ENCODE measurements around the gene SERTAD3. TPM values are rescaled to one million over a fixed set of nuclear protein-coding genes. Genes with fewer than 3 reads are reported as not detected.
"Not testable (repeated sequence)": the region's sequence is repeated elsewhere in the genome, so short reads cannot be mapped to it uniquely, and the experiment has no call there.

SERTAD3 gene
- total RNA-seq, 1 donor from 2014 or later, result 33.7 TPM

GRCh38 chr19:40438284-40438683 lies 5.9 kb downstream of the SERTAD3 start:
- Mint-ChIP-seq H3K9me3 (no peaks in the 10 kb centered on the region), H3K4me3 (no peak overlapping the region), H3K27ac (no peak overlapping the region), H3K4me1 (ENCODE audit: unreplicated experiment) (peaks cover 25% of the 10 kb centered on the region), H3K27me3 (no peaks in the 10 kb centered on the region), H3K36me3 (peaks cover 12% of the 10 kb centered on the region)
- no peak for DNase-seq (ENCODE audit: extremely low spot score, unreplicated experiment)
- no peak for TF ChIP-seq CTCF (conservative IDR thresholded peaks at IDR 0.05)

DNA sequence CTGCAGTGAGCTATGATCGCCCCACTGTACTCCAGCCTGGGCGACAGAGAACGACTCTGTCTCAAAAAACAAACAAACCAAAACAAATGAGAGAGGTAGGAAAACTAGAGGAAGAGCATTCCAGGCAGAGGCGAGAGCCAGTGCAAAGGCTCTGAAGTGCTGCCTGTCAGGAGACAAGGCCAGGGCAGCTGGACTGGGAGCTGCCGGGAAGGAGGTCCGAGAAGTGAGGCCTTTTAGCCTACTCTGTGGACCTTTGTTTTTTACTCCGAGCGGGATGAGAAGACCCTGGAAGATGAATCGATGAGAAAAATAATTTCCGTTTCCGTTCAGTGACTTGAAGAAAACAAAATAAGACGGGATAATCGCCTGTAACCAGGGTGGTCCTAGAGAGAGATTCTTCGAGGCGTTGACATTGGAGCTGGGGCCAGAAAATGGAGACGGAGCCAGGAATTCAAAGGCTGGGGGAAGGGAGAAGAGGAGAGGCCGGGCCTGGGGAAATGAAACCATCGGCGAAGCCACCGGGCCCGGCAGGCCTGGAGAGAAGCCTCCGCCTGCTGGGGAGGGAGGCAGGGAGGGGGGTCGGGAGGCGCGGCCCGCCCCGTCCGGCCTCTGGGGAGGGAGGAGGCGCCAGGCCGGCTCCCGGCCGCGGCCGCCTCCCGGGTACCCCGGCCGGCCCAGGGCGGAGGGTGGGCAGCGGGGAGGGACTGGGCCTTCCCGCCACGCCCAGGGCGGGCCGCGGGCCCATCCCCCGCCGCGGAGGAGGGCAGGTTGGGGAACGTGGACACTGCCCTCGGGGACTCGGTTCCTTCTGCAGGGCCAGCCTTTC lies 10.5 kb downstream of the SERTAD3 start:
- Mint-ChIP-seq H3K9me3 (no peaks in the 10 kb centered on the region), H3K27me3 (no peaks in the 10 kb centered on the region), H3K27ac (peak overlapping the region; percentile 100), H3K4me3 (peak overlapping the region; percentile 88), H3K4me1 (ENCODE audit: unreplicated experiment) (peaks cover 17% of the 10 kb centered on the region), H3K36me3 (peaks cover 3% of the 10 kb centered on the region)
- DNase-seq (ENCODE audit: extremely low spot score, unreplicated experiment), result peak; percentile 86
- no peak for TF ChIP-seq CTCF (conservative IDR thresholded peaks at IDR 0.05)

- not testable (repeated sequence) for DNase-seq (ENCODE audit: extremely low spot score, unreplicated experiment); H3K9me3 Mint-ChIP-seq; H3K36me3 Mint-ChIP-seq; H3K27me3 Mint-ChIP-seq
- peak overlapping the region; percentile 100 for H3K27ac Mint-ChIP-seq
- peak overlapping the region; percentile 88 for H3K4me3 Mint-ChIP-seq
- H3K4me1 Mint-ChIP-seq (ENCODE audit: unreplicated experiment), result peaks cover 17% of the 10 kb centered on the region
These were observed 11.4 kb downstream of the SERTAD3 start for GRCh38 chr19:40432760-40433159.

DNA sequence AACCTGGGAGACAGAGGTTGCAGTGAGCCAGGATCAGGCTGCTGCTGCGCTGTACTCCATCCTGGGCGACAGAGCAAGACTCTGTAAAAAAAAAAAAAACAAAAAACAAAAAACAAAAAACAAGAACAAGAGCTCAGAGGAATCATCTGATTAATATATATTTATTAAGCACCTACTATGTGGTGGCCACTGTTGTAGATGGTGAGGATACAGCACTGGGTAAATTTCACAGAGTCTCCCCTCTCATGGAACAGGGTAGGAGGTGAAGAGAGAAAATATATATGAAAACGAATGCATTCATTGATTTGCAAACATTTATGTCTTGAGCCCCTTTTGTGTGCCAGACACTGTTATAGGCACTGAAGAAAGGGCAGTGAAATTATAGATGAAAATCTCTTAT lies 12.4 kb downstream of the SERTAD3 start:
- no peak for DNase-seq (ENCODE audit: extremely low spot score, unreplicated experiment)
- Mint-ChIP-seq H3K4me1 (ENCODE audit: unreplicated experiment) (peaks cover 17% of the 10 kb centered on the region), H3K4me3 (peak overlapping the region; percentile 41)

DNA sequence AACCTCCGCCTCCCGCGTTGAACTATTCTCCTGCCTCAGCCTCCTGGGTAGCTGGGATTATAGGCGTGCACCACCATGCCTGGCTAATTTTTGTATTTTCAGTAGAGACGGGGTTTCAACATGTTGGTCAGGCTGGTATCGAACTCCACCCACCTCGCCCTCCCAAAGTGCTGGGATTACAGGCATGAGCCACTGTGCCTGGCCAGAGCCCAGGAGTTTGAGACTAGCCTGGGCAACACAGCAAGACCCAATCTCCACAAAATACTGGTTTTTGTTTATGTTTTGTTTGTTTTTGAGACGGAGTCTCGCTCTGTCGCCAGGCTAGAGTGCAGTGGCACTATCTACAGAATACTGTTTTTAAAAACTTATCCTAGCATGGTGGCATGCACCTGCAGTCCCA lies 13.9 kb downstream of the SERTAD3 start:
- H3K4me3 Mint-ChIP-seq; H3K36me3 Mint-ChIP-seq; DNase-seq (ENCODE audit: extremely low spot score, unreplicated experiment); H3K9me3 Mint-ChIP-seq; H3K27me3 Mint-ChIP-seq; H3K27ac Mint-ChIP-seq: not testable (repeated sequence)
- H3K4me1 Mint-ChIP-seq (ENCODE audit: unreplicated experiment), result peaks cover 21% of the 10 kb centered on the region

More for the DNA sequence above, 12.4 kb downstream of the SERTAD3 start:
- no peak for TF ChIP-seq CTCF (conservative IDR thresholded peaks at IDR 0.05)
- Mint-ChIP-seq H3K9me3 (no peaks in the 10 kb centered on the region), H3K36me3 (no peaks in the 10 kb centered on the region), H3K27me3 (no peaks in the 10 kb centered on the region), H3K27ac (peak overlapping the region; percentile 23)

- peaks cover 18% of the 10 kb centered on the region for H3K4me1 Mint-ChIP-seq (ENCODE audit: unreplicated experiment)
- H3K36me3 Mint-ChIP-seq; DNase-seq (ENCODE audit: extremely low spot score, unreplicated experiment); H3K27me3 Mint-ChIP-seq; H3K9me3 Mint-ChIP-seq: not testable (repeated sequence)
- peak overlapping the region; percentile 48 for H3K27ac Mint-ChIP-seq
- H3K4me3 Mint-ChIP-seq, result peak overlapping the region; percentile 58
These were observed 15.9 kb downstream of the SERTAD3 start for GRCh38 chr19:40428197-40428596.

- Mint-ChIP-seq H3K4me1 (ENCODE audit: unreplicated experiment) (peaks cover 13% of the 10 kb centered on the region), H3K27me3 (no peaks in the 10 kb centered on the region), H3K36me3 (no peaks in the 10 kb centered on the region), H3K9me3 (no peaks in the 10 kb centered on the region), H3K27ac (peak within 1 kb of the TSS; percentile 98), H3K4me3 (peak within 1 kb of the TSS; percentile 91)
- peak; percentile 100 for DNase-seq (ENCODE audit: extremely low spot score, unreplicated experiment)
- TF ChIP-seq CTCF (conservative IDR thresholded peaks at IDR 0.05), result peak; percentile 95
These were observed 18.5 kb downstream of the SERTAD3 start, which contains the start of gene SERTAD1 for GRCh38 chr19:40425450-40426287. TSS of gene SERTAD1 (minus strand) at chr19:40425992. CDS start at chr19:40423546, 2,446 bp downstream.

Measured in type B pancreatic cell (in vitro differentiated cells).